K562 (cell line): ENCODE measurements around the gene TMC4. TPM values are rescaled to one million over a fixed set of nuclear protein-coding genes. Genes with fewer than 3 reads are reported as not detected.

Experiments
- MAFG ChIP-seq: fragments of 450-650 bp; conservative IDR thresholded peaks from 2 replicates; pipeline ENCODE4 v1.6.1; 2016; ENCODE audit warnings: missing genetic modification characterization, missing compliant biosample characterization
- MEF2D ChIP-seq: conservative IDR thresholded peaks from 2 replicates; pipeline ENCODE4 v1.6.1; 2016; ENCODE audit warnings: low read depth, missing genetic modification characterization, missing compliant biosample characterization
- RAD51 ChIP-seq: fragments of 450-650 bp; IDR thresholded peaks from 2 replicates; pipeline ENCODE4 v1.7.1; 2016; ENCODE audit warnings: low read depth, mild to moderate bottlenecking, borderline replicate concordance
- SOX6 ChIP-seq: fragments of 450-650 bp; IDR thresholded peaks from 2 replicates; pipeline ENCODE4 v1.6.1; 2014; ENCODE audit warnings: mild to moderate bottlenecking
- ZFX ChIP-seq: sonication (generic); formaldehyde crosslinking; IDR thresholded peaks from 2 replicates; pipeline ENCODE4 v1.8.0; 2022; ENCODE audit warnings: mild to moderate bottlenecking, missing genetic modification reagents, moderate library complexity
- ZNF140 ChIP-seq: fragments of 250-450 bp; sonication (Bioruptor Pico); IDR thresholded peaks from 2 replicates; pipeline ENCODE4 v1.8.0; 2021; ENCODE audit warnings: moderate library complexity, mild to moderate bottlenecking, inconsistent platforms
- ZNF212 ChIP-seq: fragments of 450-650 bp; formaldehyde crosslinking; IDR thresholded peaks from 2 replicates; pipeline ENCODE4 v1.4.0; 2020; ENCODE audit warnings: mild to moderate bottlenecking
- polyA plus RNA-seq, 8 experiments: library from polyadenylated mRNA; depleted of rRNA in 4 of 8; stranded (reverse) in 5 of 8; unstranded in 3 of 8; fragments of >200 nt; fragmentation: Nextera tagmentation in 2 of 8; fragmentation: Illumina TruSeq in 1 of 8; extraction: Ambion mirVana in 2 of 8; extraction: Trizol in 1 of 8; gene quantifications; 2 replicates each; pipeline versions ENCODE4 v1.2.1 to v1.2.3, GENCODE V29; 2011 to 2014; ENCODE audit warnings: inconsistent platforms in 1 of 8, missing spikeins in 1 of 8
- total RNA-seq, 7 experiments: library from RNA; depleted of rRNA in 6 of 7; stranded (reverse); fragments of >200 nt in 6 of 7; fragmentation: Illumina TruSeq in 2 of 7; extraction: Trizol in 2 of 7; gene quantifications; 2 replicates each; pipeline versions ENCODE4 v1.2.1 to v1.2.3, GENCODE V29; 2011 to 2021; ENCODE audit warnings: low replicate concordance in 1 of 7
- TF ChIP-seq, protein P1 (sequence below): fragments of 450-650 bp; IDR thresholded peaks from 2 replicates; pipeline ENCODE4 v1.6.1; 2016; ENCODE audit warnings: mild to moderate bottlenecking, moderate library complexity
- TF ChIP-seq, protein P2 (sequence below): fragments of 250-450 bp; sonication (Bioruptor Pico); IDR thresholded peaks from 2 replicates; pipeline ENCODE4 v1.5.0; 2021
- TF ChIP-seq, protein P3 (sequence below): fragments of 250-450 bp; sonication (Bioruptor Pico); IDR thresholded peaks from 2 replicates; pipeline ENCODE4 v1.8.0; 2022; ENCODE audit warnings: inconsistent platforms, mild to moderate bottlenecking, moderate library complexity, borderline replicate concordance
- TF ChIP-seq, protein P4 (sequence below): sonication (generic); formaldehyde crosslinking; IDR thresholded peaks from 2 replicates; pipeline ENCODE4 v1.8.0; 2022; ENCODE audit warnings: missing genetic modification reagents, mild to moderate bottlenecking, borderline replicate concordance

TMC4 gene
- total and polyA plus RNA-seq, 9 of the 15 experiments (the other 6 are each of a cell fraction or from before 2014, with no cell fraction given): 0.12 to 0.79 (median 0.36) TPM; not detected in 2

DNA sequence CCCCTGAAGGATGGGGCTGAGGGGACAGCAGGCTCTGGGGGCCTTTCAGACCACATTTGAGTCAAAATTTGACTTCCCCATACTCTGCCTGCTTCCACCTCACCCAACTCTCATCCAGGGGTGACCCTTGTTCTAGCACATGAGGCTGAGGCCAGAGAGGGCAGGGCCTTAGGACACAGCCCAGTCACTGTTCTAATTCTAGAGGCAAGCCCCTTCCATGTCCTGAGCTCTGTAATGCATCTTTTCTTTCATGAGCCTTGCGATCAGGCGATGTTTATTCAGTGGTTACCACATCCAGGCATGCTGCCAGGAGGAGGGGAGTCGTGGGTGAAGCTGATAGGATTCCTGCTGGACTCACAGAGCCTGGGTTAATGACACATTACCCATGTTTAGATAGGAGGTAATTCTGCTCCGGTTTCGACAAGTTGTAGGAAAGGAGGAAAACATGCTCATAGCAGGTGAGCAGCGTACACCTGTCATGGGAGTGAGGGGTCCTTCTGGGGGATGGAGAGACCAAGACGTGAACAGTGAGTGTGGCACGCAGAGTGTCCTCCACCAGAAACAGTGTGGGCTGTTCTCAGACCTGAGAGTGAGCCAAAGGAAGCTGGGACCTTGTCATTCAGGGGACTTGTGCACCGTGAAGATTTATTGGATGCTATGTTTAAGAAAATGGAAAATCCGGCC, 37.0 kb upstream of the TMC4 start (continued):
- TF ChIP-seq, protein P1, sequence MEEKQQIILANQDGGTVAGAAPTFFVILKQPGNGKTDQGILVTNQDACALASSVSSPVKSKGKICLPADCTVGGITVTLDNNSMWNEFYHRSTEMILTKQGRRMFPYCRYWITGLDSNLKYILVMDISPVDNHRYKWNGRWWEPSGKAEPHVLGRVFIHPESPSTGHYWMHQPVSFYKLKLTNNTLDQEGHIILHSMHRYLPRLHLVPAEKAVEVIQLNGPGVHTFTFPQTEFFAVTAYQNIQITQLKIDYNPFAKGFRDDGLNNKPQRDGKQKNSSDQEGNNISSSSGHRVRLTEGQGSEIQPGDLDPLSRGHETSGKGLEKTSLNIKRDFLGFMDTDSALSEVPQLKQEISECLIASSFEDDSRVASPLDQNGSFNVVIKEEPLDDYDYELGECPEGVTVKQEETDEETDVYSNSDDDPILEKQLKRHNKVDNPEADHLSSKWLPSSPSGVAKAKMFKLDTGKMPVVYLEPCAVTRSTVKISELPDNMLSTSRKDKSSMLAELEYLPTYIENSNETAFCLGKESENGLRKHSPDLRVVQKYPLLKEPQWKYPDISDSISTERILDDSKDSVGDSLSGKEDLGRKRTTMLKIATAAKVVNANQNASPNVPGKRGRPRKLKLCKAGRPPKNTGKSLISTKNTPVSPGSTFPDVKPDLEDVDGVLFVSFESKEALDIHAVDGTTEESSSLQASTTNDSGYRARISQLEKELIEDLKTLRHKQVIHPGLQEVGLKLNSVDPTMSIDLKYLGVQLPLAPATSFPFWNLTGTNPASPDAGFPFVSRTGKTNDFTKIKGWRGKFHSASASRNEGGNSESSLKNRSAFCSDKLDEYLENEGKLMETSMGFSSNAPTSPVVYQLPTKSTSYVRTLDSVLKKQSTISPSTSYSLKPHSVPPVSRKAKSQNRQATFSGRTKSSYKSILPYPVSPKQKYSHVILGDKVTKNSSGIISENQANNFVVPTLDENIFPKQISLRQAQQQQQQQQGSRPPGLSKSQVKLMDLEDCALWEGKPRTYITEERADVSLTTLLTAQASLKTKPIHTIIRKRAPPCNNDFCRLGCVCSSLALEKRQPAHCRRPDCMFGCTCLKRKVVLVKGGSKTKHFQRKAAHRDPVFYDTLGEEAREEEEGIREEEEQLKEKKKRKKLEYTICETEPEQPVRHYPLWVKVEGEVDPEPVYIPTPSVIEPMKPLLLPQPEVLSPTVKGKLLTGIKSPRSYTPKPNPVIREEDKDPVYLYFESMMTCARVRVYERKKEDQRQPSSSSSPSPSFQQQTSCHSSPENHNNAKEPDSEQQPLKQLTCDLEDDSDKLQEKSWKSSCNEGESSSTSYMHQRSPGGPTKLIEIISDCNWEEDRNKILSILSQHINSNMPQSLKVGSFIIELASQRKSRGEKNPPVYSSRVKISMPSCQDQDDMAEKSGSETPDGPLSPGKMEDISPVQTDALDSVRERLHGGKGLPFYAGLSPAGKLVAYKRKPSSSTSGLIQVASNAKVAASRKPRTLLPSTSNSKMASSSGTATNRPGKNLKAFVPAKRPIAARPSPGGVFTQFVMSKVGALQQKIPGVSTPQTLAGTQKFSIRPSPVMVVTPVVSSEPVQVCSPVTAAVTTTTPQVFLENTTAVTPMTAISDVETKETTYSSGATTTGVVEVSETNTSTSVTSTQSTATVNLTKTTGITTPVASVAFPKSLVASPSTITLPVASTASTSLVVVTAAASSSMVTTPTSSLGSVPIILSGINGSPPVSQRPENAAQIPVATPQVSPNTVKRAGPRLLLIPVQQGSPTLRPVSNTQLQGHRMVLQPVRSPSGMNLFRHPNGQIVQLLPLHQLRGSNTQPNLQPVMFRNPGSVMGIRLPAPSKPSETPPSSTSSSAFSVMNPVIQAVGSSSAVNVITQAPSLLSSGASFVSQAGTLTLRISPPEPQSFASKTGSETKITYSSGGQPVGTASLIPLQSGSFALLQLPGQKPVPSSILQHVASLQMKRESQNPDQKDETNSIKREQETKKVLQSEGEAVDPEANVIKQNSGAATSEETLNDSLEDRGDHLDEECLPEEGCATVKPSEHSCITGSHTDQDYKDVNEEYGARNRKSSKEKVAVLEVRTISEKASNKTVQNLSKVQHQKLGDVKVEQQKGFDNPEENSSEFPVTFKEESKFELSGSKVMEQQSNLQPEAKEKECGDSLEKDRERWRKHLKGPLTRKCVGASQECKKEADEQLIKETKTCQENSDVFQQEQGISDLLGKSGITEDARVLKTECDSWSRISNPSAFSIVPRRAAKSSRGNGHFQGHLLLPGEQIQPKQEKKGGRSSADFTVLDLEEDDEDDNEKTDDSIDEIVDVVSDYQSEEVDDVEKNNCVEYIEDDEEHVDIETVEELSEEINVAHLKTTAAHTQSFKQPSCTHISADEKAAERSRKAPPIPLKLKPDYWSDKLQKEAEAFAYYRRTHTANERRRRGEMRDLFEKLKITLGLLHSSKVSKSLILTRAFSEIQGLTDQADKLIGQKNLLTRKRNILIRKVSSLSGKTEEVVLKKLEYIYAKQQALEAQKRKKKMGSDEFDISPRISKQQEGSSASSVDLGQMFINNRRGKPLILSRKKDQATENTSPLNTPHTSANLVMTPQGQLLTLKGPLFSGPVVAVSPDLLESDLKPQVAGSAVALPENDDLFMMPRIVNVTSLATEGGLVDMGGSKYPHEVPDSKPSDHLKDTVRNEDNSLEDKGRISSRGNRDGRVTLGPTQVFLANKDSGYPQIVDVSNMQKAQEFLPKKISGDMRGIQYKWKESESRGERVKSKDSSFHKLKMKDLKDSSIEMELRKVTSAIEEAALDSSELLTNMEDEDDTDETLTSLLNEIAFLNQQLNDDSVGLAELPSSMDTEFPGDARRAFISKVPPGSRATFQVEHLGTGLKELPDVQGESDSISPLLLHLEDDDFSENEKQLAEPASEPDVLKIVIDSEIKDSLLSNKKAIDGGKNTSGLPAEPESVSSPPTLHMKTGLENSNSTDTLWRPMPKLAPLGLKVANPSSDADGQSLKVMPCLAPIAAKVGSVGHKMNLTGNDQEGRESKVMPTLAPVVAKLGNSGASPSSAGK: no peak; the same call in 1 of the 2 replicates
- TF ChIP-seq, protein P2, sequence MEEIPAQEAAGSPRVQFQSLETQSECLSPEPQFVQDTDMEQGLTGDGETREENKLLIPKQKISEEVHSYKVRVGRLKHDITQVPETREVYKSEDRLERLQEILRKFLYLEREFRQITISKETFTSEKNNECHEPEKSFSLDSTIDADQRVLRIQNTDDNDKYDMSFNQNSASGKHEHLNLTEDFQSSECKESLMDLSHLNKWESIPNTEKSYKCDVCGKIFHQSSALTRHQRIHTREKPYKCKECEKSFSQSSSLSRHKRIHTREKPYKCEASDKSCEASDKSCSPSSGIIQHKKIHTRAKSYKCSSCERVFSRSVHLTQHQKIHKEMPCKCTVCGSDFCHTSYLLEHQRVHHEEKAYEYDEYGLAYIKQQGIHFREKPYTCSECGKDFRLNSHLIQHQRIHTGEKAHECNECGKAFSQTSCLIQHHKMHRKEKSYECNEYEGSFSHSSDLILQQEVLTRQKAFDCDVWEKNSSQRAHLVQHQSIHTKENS (CRISPR knock-in tag): no peak
- TF ChIP-seq MEF2D (tag) (no peak), ZFX (CRISPR knock-in tag) (peak; percentile 63), ZNF140 (CRISPR knock-in tag) (no peak), MAFG (no peak), RAD51 (no peak), SOX6 (peak; percentile 81), ZNF212 (CRISPR knock-in tag) (peak; percentile 5; the same call in 1 of the 2 replicates)
- TF ChIP-seq, protein P3, sequence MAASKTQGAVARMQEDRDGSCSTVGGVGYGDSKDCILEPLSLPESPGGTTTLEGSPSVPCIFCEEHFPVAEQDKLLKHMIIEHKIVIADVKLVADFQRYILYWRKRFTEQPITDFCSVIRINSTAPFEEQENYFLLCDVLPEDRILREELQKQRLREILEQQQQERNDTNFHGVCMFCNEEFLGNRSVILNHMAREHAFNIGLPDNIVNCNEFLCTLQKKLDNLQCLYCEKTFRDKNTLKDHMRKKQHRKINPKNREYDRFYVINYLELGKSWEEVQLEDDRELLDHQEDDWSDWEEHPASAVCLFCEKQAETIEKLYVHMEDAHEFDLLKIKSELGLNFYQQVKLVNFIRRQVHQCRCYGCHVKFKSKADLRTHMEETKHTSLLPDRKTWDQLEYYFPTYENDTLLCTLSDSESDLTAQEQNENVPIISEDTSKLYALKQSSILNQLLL (CRISPR knock-in tag): no peak
- TF ChIP-seq, protein P4, sequence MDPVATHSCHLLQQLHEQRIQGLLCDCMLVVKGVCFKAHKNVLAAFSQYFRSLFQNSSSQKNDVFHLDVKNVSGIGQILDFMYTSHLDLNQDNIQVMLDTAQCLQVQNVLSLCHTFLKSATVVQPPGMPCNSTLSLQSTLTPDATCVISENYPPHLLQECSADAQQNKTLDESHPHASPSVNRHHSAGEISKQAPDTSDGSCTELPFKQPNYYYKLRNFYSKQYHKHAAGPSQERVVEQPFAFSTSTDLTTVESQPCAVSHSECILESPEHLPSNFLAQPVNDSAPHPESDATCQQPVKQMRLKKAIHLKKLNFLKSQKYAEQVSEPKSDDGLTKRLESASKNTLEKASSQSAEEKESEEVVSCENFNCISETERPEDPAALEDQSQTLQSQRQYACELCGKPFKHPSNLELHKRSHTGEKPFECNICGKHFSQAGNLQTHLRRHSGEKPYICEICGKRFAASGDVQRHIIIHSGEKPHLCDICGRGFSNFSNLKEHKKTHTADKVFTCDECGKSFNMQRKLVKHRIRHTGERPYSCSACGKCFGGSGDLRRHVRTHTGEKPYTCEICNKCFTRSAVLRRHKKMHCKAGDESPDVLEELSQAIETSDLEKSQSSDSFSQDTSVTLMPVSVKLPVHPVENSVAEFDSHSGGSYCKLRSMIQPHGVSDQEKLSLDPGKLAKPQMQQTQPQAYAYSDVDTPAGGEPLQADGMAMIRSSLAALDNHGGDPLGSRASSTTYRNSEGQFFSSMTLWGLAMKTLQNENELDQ (CRISPR knock-in tag): no peak
